Endometrium (tissue), 2 donors: ENCODE measurements around the gene GLG1.
"Not testable (repeated sequence)": the region's sequence is repeated elsewhere in the genome, so short reads cannot be mapped to it uniquely, and the experiment has no call there.

ENCODE experiments used
- FAIRE-seq: peaks from 2 replicates; lab custom pipeline; 2012; peaks lifted over from hg19 to GRCh38; lab: Jason Lieb, UNC
- donor health status: control.
- donor health status: control.

GLG1 gene

GRCh38 chr16:74443624-74444346 is 163.1 kb downstream of the GLG1 start:
- FAIRE-seq = not testable (repeated sequence)

DNA sequence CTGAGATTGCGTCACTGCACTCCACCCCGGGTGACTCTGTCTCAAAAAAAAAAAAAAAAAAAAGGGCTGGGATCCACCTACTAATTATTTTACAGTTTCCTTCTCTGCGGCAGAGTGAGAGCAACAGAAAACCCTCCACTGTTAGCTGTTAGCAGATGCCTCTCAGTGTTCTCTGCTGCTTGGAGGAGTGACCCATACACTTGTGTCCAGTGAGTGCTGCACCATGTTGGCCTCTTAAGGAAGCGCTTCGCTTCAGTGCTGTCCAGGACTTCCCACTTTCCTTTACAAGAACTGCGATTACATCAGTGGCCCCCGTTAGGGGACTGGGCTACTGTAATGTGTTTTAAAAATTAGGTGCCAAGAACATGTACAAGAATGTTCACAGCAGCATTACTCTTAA is 167.2 kb downstream of the GLG1 start:
- FAIRE-seq = no peak

GRCh38 chr16:74438492-74438979 is 168.4 kb downstream of the GLG1 start:
- FAIRE-seq = no peak

DNA sequence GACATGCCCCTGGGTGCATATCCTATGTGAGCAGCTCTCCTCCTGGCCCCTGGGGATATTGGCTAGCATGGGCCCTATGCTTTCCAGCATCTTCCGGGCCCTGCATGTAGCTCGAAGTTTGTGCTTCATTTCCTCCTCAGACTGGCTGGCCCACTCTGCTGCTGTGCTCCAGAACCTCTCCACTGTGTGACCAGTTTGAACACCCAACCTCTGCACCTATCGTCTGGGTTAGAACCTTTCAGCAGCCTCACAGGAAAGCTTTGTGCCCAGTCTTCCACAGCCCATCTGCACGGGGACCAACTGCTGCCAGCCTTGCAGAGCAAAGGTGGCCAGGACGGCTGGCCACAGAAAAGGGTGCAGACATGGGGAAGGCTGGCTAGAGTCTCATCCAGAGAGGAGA is 175.4 kb downstream of the GLG1 start:
- no peak for FAIRE-seq

- FAIRE-seq = not testable (repeated sequence)
Observed at GRCh38 chr16:74430036-74430712, 176.7 kb downstream of the GLG1 start.

DNA sequence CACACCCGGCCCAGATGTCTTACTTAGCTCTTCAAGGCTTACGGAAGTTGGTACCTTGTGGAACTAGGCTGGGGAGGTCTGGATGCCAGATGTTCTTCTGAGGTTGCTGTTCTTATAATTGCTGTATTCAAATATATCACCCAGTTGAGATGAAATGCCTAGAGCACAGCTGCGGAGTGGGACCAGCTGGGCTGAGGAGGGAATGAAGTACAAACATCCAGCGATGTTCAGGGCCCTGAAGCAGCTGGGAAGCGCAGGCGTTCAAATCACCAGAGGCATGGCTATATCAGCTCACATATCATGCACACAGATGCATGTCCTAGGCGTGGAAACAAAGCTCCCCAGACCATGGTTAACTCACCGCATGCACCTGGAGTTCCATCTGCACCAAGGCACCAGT is 178.4 kb downstream of the GLG1 start:
- FAIRE-seq = peak; percentile 96

DNA sequence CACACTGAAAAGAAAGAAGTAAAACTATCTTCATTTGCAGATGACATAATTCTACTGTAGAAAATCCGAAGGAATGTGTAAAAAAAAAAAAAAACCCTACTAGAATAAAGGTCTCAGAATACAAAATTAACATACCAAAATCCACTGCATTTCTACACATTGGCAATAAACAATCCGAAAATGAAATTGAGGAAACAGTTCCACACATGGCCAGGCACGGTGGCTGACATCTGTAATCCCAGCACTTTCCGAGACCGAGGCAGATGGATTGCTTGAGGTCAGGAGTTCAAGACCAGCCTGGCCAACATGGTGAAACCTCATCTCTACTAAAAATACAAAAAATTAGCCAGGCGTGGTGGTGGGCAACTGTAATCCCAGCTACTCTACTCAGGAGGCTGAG is 181.2 kb downstream of the GLG1 start:
- FAIRE-seq = not testable (repeated sequence)

DNA sequence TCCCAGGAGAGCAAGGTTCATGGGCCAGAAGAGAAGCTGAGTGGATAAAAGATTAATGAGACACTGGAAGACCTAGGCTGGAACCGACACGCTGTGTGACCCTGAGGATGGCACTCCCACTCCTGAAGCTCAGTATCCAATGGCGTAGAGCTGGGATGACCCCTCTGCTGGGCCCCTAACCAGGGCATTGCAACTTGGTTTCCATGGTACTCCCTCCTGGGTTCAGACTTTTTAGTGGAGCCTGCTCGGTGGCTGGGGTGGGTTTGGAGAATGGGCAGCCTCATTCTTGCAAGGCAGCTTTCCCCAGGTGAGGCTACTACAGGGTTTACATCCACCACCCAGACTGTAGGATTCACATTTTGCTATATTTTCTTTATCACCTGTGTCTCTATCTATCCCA is 183.2 kb downstream of the GLG1 start:
- not testable (repeated sequence) for FAIRE-seq

DNA sequence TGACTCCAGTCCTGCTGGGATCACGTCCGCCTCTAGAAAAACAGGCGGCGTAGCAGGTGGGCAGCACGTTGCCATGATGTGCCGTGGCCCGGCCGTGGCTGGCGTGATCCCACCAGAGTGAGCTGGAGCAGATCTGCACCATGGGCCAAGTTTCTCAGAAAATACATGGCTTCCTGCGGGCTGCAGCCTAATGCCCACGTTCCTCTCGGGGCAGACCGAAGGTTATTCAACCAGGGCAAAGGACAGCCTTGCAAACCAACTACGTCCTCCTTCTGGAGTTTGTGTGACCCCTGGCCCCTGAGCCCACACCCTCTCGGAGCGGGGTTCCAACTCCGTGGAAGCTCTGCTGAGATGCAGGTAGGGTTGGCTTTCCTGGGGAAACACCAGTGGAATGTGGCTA is 184.8 kb downstream of the GLG1 start:
- FAIRE-seq = not testable (repeated sequence)

DNA sequence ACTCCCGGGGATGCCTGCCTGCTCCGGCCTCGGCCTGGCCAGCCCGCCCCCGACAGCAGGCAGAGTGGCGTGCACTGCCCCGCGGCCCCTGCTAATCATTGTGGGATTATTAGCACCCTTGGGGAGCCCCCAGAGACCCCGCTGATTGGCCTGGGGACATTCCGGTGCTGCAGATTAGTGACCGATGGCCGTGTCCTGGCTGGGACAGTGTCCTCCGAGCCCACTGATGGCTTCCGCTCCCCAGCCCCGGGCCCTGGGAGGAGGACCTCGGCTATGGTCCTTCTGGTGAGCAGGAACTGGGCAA is 185.5 kb downstream of the GLG1 start:
- not testable (repeated sequence) for FAIRE-seq

DNA sequence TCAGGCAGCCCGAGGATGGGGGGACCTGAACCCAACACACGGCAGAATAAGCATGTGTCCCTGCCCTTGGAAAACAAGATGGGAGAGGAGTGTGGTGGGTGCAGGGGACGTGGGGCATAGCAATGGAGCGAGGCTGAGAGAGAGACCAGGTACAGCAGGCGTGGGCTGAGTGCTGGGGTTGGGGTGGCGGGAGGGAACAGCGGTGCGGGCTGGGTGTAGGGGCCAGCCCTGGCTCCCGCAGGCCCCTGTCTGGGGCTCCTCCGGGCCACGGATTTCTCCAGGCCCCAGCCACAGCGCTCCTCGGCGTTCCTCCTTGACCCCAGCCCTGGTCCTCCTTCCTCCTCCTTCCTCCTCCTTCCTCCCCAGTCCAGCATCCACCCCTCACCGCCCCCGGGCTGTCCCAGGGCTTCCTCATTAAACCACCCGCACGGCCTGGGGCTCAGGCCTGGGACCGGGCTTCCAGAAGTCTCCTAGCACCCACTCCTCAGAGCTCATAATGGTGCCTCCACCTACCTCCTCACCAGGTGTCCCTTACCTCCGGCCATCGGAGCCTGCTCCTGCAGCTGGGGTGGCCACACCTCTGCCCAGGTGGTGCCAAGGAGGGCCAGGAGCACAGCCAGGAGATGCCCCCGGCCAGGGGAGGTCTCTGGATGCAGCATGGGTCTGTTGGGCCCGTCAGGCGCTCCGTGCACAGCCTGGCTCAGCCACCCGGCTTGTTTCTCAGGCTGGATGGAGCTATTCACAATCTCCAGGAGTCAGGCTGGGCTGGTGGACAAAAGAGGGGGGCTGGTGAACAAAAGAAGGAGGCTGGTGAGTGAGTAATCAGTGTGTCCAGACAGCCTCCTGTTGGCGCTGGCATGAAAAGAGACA is 186.1 kb downstream of the GLG1 start, which contains the start of gene CLEC18B:
TSS of gene CLEC18B (minus strand) at position 867 of the 870 bp plus-strand sequence. CDS start at position 659, 208 bp downstream.
- FAIRE-seq = not testable (repeated sequence)

DNA sequence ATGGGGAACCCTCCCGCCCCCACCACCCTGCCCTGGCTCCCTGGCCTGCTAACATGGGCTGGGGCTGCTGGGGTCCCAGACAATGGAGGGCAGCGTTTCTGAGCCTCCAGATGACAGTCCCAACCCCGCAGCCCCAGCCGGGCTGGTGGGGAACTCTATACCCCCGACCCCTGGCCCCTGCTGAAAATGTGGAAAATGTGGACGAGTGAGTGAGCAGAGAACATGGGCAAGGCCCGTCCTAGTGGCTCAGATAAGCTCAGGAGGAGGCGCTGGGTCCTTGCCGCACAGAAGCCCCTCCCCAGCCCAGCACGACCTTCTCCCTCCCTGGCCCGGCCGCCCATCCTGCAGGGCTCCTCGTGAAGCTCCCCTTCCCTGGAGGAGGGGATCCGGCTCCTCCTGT is 187.1 kb downstream of the GLG1 start:
- not testable (repeated sequence) for FAIRE-seq

- FAIRE-seq = not testable (repeated sequence)
Observed at GRCh38 chr16:74417897-74418296, 189.0 kb downstream of the GLG1 start.

- FAIRE-seq = not testable (repeated sequence)
Observed at GRCh38 chr16:74413920-74414319, 193.0 kb downstream of the GLG1 start.

DNA sequence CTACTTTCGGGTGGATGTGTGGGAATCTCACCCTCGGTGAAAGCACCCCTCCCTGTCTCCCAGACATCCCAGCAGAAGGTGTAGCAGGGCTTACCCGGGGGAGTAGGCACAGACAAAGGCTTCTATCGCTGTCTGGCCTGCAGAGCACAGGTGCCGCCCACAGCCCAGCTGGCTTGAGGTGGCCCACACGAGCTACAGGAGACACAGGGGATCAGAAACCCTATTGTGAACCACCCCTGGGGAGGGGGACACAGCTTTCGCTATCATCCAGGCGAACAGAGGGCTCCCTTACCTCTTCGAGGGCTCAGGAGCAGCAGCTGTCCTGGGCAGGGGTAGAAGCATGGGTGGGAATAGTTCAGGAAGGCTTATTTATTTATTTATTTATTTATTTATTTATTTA is 193.4 kb downstream of the GLG1 start:
- not testable (repeated sequence) for FAIRE-seq

- FAIRE-seq = not testable (repeated sequence)
Observed at GRCh38 chr16:74412775-74413390, 194.0 kb downstream of the GLG1 start.

- not testable (repeated sequence) for FAIRE-seq
Observed at GRCh38 chr16:74412138-74412774, 194.7 kb downstream of the GLG1 start.

- not testable (repeated sequence) for FAIRE-seq
Observed at GRCh38 chr16:74410981-74411380, 195.9 kb downstream of the GLG1 start.

DNA sequence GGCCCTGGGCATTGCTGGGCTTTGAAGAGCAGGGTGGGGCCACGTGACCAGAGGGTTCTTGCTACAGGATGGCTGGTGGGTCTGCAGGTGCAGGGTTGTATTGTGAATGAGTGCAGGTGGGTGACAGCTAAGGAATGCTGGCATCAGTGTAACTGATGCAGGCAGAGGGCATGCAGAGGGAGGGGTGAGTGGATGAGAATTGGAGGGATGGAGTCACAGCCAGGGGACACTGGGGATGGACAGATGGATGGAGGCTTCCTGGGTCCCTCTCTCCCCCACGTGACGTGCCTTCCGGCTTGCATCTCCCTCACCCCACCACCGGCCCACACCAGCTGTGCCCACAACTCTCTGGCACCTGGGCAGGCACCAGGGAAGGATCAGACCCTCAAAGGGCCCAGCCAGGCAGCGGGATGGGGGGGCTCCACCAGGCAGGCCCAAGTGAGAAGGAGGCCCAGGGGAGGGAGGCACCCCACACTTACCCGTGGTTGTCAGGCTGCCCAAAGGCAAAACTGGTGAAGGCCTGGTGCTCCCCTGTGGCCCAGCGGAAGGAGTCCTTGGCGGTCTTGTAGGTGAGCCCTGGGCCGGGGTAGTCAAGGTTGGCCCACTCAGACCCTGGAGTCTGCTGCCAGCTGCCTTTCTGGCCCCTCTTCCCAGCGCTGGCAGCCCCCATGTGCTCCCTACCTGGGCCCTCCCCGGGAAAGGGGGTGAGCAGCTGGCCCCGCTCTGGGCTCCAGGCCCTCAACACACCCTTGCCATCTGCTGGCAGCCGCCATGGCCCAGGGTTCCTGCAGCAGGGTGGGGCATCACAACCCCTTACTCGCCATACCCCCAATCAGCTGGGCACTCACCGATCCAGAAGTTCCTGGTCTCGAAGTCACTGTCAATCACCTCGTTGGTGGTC is 196.6 kb downstream of the GLG1 start:
- not testable (repeated sequence) for FAIRE-seq

DNA sequence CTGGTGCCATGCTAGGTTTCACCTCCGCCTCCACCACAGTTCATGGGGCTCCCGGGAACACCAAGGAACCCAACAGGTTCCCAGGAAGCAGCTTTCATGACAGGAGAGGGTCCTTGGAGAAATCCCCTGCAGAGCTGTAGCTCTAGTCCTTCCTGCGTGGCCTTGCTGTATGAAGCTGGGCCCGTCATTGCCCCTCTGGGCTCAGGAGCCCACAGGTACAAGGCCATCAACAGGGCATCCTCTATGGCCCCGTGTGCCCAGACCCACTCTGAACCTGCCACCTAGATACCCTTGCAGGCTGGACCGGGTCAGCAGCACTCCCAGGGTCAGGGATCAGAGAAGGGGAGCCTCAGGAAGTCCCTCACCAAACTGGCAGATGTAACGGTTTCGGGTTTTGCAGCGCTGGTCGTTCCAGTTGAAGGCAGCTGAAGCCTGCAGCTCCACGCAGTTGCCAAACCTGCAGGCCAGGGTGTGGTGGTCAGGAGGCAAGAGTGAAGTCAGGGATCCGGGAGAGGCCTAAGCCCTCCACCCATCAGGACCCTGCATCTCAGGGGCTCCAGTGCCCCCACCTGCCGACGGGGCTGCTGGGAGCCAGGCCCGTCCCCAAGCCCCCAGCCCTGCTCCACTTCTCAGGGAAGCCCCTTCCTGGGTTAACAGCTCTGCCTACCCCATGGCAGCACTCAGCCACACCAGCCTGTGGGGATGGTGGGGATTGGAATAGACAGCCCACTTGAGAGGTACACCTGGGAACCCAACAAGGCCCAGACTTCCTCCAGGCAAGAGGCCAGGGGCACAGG is 197.5 kb downstream of the GLG1 start:
- FAIRE-seq = not testable (repeated sequence)
